Measurements from ENCODE around the gene TEX11.
"Not testable (repeated sequence)": the region's sequence is repeated elsewhere in the genome, so short reads cannot be mapped to it uniquely, and the experiment has no call there.

The TEX11 gene

GRCh38 chrX:70587158-70587557, 321.4 kb downstream of the TEX11 start:
- not testable (repeated sequence) for DNase-seq

GRCh38 chrX:70577442-70577841, 331.1 kb downstream of the TEX11 start:
- no peak for DNase-seq

- DNase-seq = not testable (repeated sequence)
These were observed 338.5 kb downstream of the TEX11 start for GRCh38 chrX:70569922-70570576.

GRCh38 chrX:70554948-70555347, 353.6 kb downstream of the TEX11 start:
- DNase-seq = no peak

- DNase-seq = no peak
These were observed 354.0 kb downstream of the TEX11 start for GRCh38 chrX:70554523-70554922.

DNA sequence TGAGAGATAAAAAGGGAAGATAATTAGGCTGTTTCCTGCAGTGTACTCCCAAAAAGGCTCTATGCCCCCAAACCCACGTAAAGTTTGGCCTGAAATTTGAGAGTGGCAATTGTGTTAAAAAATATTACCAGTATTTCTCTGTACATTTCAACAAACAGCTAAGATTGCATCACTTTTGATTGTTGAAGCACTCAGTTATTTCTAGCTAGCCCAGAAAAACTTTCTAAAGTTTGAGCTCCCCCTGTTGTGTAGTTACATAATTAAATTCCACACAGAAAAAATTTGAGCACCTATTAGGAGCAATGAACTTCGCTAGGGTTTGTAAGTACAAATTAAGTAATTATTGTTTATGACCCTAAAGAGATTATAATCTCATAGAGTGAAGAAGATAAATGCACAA, 354.4 kb downstream of the TEX11 start:
- no peak for DNase-seq

- no peak for DNase-seq
These were observed 355.0 kb downstream of the TEX11 start for GRCh38 chrX:70553516-70553915.

DNA sequence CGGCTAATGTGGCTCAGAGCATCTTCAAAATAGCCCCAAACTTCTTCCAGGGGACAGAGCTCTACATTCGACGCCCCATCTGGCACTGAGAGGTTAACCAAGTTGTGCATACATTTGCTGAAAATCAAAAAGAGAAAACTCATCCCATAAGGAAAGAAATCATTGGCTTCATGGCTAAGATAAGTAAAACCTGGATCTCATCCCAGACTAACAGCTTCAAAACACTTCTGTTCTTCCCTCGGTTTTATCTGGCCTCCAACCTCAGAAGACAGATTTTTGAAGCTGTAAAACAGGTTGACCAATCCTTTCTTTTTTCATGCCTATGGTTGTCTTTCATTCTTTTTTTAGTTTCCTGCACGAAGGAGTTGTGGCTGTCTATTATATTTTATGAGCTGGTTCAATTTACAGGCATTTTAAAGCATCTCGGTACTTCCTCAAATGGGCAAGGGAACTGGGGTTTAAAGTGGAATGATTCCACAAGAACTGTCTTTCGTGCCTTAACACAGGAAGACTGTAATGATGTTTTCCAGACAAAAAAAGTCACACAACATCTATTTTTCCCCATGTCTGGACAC, 356.3 kb downstream of the TEX11 start:
- no peak for DNase-seq

GRCh38 chrX:70549429-70549828, 359.1 kb downstream of the TEX11 start:
- DNase-seq = no peak

DNA sequence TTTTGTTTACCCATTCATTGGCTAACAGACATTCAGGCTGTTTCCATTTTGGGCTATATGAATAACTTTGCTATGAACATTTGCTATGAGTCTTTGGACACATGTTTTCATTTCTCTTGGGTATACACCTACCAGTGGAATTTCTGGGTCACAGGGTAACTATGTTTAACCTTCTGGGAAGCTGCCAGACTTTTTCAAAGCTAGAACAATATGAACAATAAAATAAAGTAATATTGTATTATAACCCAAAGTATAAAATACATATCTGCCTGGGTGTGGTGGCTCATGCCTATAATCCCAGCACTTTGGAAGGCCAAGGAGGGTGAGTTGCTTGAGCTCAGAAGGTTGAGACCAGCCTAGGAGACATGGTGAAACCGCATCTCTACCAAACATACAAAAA, 373.3 kb downstream of the TEX11 start:
- DNase-seq = no peak

- DNase-seq = no peak
These were observed 380.7 kb downstream of the TEX11 start for GRCh38 chrX:70527610-70528345.

DNA sequence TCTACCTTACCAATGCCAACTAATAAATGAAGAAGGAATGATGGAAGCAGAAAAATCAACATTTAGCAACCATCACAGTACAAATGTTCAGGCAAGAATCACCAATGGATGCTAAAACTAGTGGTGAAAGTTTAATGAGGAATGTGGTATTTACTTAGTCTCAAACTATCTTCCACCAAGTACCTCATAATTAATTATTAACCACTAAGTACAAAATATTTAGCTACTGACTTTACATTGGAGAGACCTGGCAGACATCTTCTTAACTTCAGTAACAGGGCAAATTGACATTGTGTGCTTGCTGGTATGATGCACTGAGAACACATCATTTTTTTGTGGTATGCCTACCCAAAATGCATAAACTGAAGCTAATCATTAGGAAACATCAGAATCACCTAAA, 381.5 kb downstream of the TEX11 start:
- no peak for DNase-seq

DNA sequence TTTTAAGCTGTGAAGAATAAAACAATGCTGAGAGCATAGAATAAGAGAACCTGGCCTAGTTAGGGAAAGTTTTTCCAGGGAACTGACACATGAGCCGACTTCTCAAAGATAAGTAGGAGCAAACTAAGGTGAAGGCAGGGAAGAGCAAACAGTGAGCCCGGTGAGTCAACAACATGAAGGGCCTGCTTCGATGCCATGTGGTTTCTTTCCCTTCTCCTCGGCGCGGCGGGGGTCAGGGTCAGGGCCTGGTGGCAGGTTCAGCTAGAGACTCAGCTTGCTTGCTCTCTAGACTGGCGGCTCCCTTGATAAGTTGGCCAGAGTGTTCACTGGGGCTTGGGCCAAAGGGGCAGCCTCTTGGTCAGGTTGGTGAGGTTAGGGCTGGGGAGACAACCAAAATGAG, 382.8 kb downstream of the TEX11 start:
- DNase-seq = no peak

DNA sequence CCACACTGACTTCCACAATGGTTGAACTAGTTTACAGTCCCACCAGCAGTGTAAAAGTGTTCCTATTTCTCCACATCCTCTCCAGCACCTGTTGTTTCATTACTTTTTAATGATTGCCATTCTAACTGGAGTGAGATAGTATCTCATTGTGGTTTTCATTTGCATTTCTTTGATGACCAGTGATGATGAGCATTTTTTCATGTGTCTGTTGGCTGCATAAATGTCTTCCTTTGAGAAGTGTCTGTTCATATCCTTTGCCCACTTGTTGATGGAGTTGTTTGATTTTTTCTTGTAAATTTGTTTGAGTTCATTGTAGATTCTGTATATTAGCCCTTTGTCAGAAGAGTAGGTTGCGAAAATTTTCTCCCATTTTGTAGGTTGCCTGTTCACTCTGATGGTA, 392.8 kb downstream of the TEX11 start:
- not testable (repeated sequence) for DNase-seq

DNA sequence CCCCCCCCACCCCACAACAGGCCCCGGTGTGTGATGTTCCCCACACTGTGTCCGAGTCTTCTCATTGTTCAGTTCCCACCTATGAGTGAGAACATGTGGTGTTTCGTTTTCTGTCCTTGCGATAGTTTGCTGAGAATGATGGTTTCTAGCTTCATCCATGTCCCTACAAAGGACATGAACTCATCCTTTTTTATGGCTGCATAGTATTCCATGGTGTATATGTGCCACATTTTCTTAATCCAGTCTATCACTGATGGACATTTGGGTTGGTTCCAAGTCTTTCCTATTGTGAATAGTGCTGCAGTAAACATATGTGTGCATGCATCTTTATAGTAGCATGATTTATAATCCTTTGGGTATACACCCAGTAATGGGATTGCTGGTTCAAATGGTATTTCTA, 393.2 kb downstream of the TEX11 start:
- DNase-seq = not testable (repeated sequence)

GRCh38 chrX:70509078-70509477, 399.4 kb downstream of the TEX11 start:
- no peak for DNase-seq

- no peak for DNase-seq
These were observed 400.1 kb downstream of the TEX11 start for GRCh38 chrX:70508296-70508911.

- no peak for DNase-seq
These were observed 403.1 kb downstream of the TEX11 start for GRCh38 chrX:70505451-70505841.

DNA sequence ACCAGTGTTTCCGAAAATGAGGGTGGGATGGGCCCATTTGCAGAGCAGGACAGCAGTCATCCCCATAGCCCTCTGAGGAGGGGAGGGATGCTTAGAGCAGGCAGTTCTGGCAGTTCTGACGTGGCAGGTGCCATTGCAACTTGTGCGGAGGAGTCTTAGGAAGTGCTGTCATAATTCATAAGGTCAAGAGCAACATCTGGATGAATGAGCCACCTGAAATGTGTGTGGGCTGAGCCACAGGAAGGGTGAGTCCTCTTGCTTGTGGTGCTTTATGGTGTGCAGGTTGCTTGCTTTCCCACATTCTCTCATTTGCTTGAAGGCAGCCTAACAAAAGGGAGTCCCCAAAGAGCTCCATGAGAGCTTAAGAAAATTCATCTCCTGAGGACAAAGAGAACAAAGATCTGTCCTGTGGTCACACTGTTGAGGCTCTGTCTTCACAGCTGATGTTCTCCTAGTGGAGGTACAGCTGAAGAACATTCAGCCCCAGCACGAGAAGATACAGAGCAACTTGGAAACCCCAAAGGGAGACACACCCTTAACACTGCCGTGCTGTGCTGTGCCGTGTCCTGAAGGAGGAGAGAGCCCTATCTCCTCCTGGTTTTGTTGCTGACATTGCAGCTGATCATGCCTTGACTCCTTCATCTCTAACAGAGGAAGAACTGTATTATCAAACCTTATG, 403.6 kb downstream of the TEX11 start:
- DNase-seq = no peak

DNA sequence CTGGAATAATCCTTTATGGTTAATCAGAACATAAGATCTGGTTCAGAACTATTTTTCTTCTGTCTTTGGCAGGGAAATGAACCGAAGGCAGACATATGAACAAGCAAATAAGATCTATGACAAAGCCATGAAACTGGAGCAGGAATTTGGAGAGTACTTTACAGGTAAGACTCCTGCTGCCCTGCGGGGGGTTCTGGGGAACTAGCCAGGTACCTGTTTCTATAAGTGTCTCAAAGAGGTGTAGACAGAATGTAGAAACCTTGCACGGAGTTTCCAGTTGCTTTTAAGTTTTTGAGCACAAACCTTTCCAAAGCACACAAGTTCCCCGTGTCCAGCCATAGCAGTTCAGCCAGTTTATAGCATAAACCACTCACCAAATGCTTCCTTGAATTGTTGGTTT, 407.7 kb downstream of the TEX11 start:
- no peak for DNase-seq

- DNase-seq = no peak
These were observed 410.4 kb downstream of the TEX11 start for GRCh38 chrX:70498129-70498528.

DNA sequence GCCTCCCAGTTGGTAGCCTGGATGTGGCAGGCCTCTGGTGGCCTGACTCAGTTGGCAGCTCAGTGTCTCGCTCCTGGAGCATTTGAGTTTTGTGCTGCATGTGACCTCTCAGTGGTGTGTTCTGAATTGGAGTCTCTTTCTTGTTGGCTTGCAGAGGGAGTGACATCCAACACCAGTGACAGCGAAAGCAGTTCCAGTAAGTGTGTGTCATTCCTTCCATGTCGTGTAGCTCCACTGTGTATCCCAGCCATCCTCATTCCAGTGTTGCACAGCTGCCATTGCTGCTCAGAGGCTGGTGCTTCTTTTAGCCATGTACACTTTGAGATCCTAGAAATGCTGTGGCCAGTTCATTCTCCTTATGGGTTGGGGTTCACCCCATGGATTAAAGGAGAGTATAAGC, 411.5 kb downstream of the TEX11 start:
- DNase-seq = no peak

GRCh38 chrX:70496491-70496890, 412.0 kb downstream of the TEX11 start:
- no peak for DNase-seq
